ENCODE measurements around the gene HMGA1.
"Not testable (repeated sequence)": the region's sequence is repeated elsewhere in the genome, so short reads cannot be mapped to it uniquely, and the experiment has no call there.

Gene HMGA1

GRCh38 chr6:34240329-34241248 lies 3.9 kb downstream of the HMGA1 start:
- DNase-seq (ENCODE audit: low spot score): peak; percentile 5

DNA sequence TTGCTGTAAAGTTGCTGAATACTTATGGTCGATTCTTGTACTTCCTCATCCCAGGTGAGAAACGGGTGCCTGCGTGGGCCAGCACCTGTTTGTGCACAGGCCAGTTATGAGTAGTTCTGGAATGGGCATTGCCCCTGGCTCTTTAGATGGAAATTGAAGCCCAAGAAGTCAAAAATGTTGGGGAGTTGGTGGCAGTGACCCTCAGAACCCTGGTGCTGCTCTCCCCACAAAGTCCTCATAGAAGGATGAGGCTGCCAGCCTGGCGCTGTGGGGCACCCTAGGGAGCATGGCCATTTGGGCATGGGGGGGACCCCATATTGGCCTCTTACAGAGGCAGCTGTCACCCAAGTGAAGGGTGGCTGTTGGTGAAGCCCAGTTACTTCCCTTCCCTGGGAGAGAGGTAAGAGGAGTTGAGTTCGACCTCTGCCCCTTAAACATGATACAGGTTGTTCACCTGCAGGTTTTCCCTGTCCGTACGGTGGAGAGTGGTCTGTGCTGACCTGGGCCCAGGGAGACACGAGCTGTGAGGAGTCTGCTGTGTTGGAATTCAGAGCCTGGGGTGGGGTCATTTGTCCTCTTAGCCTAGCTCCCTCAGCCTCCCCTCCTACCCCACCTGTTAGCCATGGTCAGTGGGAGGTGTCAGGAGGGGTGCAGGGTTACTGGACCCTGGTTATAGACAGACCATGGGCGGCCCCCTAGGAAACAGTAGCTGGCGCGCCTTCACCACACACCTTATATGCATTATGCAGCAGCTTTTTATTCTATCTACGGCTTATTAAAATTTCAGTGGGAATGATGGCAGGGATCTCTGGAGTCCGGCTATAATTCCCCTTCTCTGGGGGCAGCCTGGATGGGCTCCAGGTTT lies 4.9 kb downstream of the HMGA1 start:
- DNase-seq (ENCODE audit: low spot score): peak; percentile 2

DNA sequence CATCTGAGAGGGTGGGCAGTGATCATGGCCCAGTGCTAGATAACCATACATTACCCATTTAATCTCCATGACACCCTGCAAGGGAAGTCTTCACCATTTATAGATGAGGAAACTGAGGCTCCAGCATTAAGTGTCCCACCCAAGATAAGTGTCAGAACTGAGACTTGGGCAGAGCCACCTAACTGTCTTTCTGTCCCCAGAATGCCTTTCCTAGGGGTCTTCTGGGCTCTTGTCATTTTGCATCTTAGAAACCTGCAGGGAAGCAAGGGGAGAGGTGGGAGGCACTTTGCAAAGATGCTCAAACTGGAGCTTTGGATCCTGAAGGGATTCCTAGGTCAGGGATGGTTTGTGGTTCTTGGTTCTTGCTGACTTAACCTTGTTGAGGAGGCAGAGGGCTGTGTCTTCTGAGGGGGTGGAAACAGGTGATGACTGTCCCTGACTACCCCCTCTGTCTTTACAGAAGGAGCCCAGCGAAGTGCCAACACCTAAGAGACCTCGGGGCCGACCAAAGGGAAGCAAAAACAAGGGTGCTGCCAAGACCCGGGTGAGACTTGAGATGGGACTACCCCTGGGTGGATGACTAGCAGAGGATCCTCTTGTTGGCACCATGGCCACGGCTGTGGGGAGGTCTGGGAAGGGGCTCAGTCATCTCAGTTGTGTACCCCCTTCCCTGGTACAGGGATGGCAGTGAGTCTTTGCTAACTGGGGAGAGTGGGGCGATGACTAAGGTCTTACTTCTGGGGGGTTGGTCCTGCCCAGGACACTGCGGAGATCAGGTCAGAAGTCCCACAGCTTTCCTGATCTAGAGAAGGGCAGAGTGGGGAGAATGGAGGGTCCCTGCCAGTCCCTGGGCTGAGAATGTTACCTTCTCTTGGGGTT lies 5.8 kb downstream of the HMGA1 start:
- peak; percentile 2 for DNase-seq (ENCODE audit: low spot score)

GRCh38 chr6:34243131-34243771 lies 6.6 kb downstream of the HMGA1 start:
- peak; percentile 4 for DNase-seq (ENCODE audit: low spot score)

DNA sequence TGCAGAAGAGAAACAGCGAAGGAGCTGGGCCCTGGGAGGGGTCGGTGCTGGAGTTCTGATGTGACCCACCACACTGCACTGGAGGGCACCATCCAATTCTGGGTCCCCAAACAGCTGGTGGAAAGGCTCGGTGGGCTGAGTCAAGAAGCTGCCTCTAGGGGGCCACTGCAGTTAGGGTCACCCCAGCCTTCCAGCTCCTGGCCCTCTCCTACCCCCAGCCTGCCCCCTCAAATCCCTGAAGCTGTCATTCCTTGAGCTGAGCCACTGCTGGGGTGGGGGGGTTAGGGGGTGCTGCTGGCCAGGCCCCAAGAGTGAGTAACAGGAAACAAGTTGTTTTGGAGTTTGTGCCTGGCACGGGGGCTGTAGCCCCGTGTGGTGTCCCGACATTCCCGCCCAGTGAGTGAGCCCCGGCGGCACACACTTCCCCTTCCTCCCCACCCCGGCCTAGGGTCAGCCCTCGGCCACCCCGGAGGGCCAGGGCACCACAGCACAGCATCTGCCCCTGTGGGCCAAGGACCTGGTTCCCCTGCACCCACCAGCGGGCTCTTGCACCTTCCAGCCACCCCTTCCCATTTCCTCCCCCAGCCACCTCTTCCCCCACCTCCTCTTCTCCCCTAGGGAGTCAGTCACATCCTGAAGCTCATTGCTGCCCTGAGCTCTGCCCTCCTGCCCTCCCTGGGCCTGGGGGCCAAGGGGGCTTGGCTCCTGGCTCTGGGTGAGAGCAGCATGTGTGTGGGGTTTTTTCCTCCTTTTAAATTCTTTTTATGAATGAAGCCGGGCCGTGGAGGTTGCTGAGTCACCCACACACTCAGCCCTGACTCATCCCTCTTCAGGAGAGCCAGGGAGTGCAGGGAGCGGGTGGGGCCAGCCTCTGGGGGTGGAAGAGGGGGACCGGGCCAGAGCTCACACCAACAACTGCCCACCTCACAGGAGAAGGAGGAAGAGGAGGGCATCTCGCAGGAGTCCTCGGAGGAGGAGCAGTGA lies 7.5 kb downstream of the HMGA1 start:
- peak; percentile 44 for DNase-seq (ENCODE audit: low spot score)

GRCh38 chr6:34245032-34245760 lies 8.5 kb downstream of the HMGA1 start:
- DNase-seq (ENCODE audit: low spot score): not testable (repeated sequence)

DNA sequence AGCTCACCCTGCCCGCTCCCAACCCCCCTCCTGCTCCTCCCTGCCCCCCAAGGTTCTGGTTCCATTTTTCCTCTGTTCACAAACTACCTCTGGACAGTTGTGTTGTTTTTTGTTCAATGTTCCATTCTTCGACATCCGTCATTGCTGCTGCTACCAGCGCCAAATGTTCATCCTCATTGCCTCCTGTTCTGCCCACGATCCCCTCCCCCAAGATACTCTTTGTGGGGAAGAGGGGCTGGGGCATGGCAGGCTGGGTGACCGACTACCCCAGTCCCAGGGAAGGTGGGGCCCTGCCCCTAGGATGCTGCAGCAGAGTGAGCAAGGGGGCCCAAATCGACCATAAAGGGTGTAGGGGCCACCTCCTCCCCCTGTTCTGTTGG lies 9.1 kb downstream of the HMGA1 start:
- DNase-seq (ENCODE audit: low spot score): not testable (repeated sequence)

GRCh38 chr6:34246249-34246562 lies 9.5 kb downstream of the HMGA1 start:
- no peak for DNase-seq (ENCODE audit: low spot score)

- peak; percentile 76 for DNase-seq (ENCODE audit: low spot score)
These were observed 10.1 kb downstream of the HMGA1 start for GRCh38 chr6:34246563-34247391.

DNA sequence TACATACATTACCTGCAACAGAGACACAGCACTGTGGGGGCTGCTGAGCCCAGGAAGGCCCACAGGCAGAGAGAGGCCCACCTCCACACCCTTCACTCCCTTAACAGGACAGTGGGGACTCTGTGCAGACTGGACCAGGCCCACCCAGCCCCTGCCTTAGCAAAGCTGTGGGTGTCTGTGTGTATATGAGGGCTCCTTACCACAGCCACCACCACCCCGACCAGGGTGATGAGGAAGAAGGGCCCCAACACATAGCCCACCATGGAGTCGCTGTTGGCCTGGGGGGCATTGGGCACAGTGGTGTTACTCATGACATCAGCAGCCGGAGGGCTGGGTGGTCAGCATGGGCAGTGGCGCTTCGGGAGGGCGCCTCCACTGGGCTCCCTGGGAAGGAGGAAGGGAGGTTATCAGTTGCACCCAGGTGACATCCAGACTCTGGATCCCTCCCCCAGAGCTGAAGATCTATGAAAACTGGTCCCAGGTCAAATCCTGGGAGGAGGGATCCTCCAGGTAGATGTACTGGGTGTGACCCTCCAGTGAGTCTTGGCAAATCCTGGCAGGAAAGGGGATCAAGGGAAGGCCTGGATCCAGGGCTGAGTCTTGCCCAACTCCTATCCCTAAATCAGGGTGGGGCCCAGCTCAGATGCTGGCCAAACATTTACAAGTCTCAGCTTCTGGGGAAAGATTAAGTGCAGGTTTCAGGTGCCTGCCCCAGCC lies 11.0 kb downstream of the HMGA1 start:
- DNase-seq (ENCODE audit: low spot score): peak; percentile 25

DNA sequence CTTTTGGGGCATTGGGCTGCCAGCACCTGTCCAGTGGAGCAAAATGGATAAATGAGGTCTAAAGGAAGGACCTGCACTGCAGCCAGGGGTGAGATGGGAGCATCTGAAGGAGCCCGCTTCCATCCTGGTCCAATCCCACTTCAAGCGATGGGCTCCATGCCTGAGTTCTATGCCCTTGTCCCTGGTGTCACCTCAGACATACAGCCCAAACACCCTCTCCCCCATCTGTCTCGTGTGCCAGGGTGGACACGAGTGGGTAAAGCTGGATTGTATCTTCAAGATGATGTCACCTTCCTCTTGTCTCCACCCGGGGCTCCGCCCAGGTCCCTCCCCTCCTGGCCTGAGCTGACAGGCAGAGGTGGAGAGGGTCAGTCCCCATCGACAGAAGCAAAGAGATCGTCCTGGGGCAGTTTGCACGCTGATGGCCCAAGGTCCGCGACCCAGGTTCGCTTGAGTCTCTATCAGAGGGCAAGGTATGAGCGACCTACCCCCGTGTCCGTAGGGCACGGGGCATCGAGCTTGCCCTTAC lies 11.6 kb downstream of the HMGA1 start:
- DNase-seq (ENCODE audit: low spot score): peak; percentile 33

GRCh38 chr6:34248727-34249468 lies 12.2 kb downstream of the HMGA1 start, which contains the start of gene SMIM29:
Gene SMIM29 (minus strand): TSS chr6:34249006. CDS start chr6:34247791, 1,215 bp downstream.
- peak; percentile 97 for DNase-seq (ENCODE audit: low spot score)

DNA sequence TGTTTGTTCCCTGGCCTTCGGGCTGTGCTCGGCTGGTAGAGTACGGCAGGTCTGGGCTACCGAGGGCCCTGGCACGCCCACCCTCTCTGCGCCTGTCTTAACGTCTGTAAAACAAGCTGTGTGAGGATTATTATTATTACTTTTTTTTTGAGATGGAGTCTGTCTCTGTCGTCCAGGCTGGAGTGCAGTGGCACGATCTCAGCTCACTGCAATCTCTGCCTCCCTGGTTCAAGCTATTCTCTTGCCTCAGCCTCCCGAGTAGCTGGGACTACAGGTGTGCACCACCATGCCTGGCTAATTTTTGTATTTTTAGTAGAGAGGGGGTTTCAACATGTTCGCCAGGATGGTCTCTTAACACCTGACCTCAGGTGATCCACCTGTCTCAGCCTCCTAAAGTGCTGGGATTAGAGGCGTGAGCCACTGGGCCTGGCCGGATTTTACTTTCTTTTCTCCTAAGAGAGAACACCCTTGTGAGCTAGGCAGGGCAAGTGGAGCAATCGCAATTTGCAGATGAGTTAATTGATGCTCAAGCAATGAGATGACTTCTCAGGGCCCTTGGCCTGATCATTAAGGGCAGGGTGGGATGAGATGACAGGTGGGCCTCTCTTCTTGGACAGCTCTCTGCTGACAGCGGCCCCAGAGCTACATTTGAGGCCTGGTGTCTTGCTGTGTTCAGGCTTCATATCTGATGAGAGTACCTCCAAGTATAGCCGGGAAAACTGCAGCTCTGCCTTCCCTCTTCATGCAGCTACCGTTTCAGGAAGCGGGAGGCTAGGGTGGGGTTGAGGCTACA lies 13.0 kb downstream of the HMGA1 start:
- DNase-seq (ENCODE audit: low spot score): peak; percentile 4

- not testable (repeated sequence) for DNase-seq (ENCODE audit: low spot score)
These were observed 15.7 kb downstream of the HMGA1 start for GRCh38 chr6:34252395-34252794.

- DNase-seq (ENCODE audit: low spot score): no peak
These were observed 22.9 kb downstream of the HMGA1 start for GRCh38 chr6:34259529-34260069.

All from D341Med (cell line).